C1 segment of cervical spinal cord (tissue), 14 donors: Measurements from ENCODE around the gene CYSRT1.

Source experiments
- DNase-seq, 14 donors: peaks; one replicate each; lab custom pipeline; 2025; lab: John Stamatoyannopoulos, UW

Gene CYSRT1, protein sequence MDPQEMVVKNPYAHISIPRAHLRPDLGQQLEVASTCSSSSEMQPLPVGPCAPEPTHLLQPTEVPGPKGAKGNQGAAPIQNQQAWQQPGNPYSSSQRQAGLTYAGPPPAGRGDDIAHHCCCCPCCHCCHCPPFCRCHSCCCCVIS

DNA sequence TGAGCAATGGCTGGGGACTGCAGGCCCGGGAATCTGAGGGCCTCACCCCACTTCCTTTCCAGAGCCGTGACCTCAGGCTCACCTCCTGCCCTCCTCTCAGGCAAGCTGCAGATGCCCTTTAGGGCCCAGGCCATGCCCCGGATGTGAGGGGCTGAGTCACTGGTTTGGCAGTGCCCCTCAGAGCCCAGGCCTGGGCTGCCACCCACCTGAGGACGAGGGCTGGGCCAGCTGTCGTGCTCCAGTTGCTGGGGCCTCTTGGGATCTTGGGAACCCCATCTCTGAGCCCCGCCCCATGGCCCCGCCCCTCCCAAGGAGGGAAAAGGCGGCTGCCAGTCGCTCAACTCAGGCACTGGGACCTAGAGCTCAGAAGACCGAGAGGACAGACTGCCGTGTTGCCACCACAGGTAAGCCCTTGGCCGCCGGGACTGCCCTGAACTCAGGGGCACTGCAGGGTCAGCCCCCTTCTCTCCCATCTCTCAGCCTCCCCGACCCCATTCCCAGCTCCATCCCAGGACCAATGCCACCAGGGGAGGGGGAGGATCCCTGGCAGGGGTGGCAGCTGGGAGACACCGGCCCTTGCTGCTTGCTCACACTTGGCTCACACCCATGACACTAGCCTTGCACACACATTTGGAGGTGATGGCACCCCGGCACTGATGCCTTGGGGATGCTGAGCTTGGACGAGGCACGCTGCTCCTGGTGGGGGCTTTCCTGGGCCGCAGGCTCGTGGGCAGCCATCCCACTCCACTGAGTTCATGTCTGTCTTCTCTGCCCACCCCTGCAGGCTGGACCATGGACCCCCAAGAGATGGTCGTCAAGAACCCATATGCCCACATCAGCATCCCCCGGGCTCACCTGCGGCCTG lies at the start of gene CYSRT1:
TSS of gene CYSRT1 (plus strand) at position 345 of the 865 bp plus-strand sequence. CDS start at position 793, 448 bp downstream.
- DNase-seq: no peak

DNA sequence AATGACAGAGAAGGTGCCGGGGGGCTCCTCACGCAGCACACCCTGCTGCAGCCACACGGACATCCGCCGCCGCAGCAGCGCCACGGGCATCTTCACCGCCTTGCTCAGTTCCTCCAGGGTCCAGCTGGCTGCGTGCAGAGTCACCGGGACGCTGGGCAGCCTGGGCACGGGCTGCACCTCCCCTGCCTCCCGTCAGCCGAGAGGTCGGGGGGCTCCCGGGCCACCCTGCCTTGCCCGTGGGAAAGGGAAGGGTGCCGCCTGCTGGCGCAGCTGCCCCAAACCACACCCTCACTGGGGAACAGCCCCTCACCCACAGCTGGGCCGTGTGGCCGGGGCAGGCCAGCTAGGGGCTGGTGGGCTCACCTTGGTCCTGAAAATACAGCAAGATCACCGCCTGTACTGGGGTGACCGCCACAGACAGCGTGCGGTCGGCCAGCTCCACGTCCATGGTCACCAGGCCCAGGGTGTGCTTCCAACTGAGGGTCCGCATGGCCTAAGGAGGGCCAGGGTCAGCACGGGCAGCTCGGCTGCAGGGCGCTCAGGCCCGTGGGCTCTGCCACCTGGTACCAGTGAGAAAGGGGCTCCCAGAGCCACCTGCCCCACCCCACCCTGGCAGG lies 49.5 kb upstream of the CYSRT1 start:
- DNase-seq: no peak

DNA sequence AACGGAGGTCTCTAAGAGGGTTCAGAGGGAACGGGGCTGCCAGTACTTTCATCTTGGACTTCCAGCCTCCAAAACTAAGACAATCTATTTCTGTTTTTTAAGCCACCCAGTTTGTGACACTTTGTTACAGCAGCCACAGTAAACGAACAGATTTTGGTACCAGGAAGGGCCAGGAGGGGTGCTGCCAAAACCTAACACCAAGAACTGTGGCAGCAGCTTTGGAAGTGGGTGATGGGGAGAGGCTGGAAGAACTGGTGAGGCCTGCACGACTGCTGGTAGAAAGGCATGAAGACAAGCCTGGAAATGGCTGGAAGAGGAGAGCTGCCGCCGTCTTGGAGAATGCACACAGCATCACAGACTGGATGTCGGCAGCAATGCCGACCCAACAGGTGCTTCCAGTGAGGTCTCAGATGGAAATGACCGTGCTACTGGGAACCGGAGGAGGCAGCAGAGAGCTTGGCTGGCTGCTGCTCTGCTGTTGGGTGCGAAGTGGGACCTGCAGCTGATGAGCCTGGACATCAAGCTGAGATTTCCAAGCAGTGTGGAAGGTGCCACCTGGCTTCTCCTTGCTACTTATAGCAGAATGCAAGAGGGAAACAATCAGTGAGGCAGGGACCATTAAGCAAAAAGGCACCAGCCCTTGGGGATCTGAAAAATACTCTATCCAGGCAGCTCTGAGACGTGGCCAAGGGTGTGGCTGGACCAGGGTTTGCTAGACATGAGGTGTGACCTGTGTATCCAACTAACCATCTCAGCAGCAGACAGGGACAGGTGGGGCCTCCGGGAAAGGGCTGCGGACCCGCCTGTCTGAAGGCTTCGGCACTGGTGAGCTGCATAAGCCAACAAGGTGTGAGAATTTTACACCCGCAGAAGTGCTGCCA lies 48.4 kb upstream of the CYSRT1 start:
- DNase-seq: peak in 1 of 14 donors; percentile 66

DNA sequence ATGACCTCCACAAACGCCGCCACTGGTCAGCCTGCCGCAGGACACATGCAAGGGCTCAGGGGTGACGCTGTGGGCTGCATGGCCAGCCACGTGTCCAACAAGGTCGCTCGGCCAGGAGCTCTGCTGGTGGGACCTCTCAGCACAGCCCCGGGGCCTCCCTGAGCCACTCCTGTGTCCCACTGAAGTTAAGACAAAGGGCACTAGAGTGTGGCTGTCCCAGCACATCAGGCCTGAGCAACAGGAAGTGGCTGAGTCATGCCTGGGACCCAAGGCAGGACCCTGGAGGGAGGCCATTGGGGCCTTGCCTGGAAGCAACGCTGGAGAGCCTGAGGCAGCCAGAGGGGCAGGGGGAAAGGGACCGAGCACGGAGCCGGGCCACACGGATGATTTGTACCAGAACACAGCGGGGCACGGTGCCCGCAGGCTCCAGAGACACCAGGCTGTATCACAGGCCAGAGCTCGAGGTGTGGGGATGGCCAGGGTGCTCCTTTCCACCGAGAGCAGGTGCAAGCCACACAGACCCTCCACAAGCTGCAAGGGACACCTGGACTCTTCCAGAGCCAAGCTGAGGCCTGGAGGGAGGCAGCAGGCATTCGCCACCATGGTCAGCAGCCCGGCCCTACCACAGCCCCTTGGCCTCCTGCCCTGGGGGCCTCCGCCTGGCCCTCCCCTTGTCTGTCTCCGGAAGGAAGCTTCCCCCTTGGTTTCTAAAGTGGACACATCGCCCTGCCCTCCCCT lies 46.6 kb upstream of the CYSRT1 start:
- DNase-seq: no peak

DNA sequence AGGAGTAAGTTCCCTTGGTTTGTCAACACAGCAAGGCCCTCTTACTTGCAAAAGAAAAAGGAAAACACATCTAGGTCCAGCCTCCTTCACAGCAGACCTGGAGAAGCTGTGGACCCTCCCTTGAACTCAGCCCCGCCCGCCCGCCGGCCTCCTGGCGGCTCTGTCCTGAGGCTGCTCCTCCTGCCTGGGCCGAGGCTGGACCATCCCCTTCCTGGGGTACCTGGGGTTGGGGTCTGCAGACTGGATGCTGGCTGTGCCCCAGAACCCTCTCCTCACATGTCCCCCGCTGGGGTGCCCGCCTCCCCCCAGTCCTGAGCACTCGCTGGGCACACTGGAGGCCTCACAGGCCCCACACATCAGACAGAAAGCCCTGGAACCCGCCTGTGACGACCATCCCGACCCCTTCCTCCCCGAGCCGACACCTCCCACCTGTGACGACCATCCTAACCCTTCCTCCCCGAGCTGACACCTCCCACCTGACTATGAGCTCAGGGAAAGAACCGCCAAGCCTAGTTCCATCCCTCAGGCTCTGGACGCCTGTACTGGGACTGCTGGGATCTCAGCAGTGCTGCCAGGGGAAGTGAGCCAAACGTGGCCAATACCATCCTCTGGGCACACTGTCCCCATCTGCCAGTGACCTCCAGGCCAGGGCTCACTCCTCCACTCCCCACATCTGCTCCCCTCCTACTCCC lies 45.9 kb upstream of the CYSRT1 start:
- DNase-seq: no peak

DNA sequence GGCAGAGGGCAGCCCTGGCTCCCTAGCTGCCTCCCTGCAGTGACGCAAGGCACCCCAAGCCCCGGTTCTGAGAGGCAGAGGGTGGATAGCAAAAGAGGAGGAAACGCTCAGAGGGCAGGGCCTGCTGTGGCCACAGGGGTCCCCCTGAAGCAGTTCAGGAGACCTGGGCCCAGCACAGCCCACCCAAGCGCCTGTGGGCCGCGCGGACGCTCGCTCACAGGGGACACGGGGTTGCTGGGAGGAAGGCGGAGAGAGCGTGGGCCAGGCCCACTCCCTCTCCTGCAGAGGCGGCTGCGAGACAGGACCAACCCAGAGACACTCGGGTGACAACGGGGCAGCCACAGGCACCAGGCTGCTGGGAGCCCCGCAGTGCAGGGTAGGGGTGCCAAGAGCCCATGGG lies 45.2 kb upstream of the CYSRT1 start:
- no peak for DNase-seq

DNA sequence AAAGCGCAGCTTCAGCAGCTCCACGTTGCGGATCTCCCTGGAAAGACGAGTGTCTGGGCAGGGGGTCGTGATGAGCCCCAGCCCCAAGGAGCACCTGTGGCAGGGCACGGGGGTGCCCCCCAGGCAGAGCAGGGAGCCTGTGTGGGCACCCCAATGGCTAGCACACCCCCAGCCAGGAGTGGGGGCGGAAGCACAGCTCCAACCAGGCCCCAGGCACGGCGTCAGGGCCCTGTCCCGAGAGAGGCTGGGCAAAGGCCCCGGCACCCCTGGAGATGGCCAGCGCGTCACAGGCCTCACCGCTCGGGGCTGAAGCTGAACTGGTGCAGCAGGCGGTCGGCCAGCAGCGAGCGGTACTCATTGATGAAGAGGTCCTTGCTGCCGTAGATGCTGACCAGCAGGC lies 44.5 kb upstream of the CYSRT1 start:
- DNase-seq: no peak

DNA sequence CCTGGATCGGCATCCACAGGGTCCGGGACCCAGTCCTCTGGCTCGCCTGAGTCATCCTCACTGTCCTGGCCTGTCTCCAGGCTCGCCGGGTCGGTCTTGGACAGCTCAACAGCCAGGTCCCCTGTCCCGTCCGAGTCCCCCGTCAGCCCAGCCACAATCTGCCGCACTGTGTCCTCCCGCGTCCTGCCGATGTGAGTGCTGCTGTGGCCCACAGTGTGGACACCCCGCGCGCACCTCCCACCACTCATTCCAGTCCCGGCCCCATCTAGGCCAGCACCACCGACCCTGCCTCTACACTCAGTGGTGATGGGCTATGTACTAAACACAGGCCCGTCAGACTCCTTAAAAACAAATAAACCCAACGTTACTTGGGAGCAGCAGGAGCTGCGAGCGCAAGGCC lies 43.3 kb upstream of the CYSRT1 start:
- no peak for DNase-seq

DNA sequence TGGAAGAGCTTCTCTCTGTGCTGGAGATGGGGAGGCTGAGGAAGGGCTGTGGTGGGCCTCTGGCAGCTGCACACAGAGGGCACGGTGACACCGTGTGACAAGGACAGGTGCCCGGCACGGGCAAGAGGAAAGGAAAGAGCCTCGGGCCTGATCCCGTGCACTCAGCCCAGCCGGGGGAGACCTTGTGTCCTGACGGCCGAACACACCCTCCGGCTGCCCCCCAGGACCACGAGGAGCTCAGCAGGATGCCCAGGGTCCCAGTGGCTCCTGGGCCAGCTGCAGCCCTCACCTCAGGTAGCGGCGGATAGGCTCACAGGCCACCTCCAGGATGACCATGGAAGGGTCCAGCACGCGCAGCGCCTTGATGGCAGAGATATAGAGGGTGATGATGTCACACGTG lies 42.1 kb upstream of the CYSRT1 start:
- no peak for DNase-seq

DNA sequence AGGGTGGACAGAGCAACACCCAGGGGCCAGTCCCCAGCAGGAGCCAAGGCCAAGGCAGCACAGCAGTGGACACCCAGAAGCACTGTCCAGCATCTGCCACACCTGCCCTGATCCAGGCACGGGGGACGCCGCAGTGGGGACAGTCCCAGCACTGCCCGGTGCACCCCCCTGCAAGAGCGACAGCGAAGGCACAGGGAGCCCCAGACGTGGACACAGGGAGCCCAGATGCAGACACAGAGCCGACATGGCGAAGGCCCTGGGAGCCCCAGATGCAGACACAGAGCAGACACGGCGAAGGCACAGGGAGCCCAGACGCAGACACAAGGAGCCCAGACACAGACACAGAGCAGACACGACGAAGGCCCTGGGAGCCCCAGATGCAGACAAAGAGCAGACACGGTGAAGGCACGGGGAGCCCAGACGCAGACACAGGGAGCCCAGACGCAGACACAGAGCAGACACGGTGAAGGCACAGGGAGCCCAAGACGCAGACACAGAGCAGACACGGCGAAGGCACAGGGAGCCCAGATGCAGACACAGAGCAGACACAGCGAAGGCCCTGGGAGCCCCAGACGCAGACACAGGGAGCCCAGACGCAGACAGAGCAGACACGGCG lies 40.9 kb upstream of the CYSRT1 start:
- DNase-seq: no peak

DNA sequence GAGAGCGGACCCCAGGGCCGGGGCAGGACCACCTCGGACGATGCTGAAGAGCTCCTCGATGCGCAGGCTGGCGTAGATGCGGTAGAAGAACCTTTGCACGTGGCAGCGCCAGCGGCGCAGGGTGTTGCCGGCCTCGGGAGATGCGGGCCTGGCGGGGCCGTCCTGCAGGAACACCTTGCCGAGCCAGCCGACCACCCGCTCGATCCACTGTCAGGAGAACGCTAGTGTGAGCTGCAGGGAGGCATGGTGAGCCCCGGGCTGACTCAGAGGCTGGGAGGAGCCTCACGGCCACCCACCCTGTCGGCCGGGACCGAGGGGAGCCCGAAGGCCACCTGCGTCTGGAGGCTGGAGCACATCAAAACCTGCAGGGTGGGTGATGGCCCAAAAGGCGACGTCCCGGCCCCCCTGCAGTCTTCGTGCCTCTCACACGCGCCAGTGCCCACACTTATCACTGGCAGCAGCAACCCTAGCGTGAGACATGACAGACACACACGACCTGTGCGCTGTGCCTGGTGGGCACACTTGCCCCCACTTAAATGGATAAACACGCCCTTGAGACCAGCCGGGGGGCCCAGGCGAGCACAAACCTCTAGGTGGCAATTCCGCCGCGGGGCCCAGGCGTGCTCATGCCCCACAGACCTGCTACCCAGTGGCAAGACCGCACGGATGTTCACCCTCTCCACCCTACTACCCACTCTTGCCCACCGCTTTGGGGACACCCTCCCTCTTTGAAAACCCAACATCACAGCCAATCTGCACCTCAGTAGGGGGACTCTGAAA lies 39.9 kb upstream of the CYSRT1 start:
- no peak for DNase-seq

DNA sequence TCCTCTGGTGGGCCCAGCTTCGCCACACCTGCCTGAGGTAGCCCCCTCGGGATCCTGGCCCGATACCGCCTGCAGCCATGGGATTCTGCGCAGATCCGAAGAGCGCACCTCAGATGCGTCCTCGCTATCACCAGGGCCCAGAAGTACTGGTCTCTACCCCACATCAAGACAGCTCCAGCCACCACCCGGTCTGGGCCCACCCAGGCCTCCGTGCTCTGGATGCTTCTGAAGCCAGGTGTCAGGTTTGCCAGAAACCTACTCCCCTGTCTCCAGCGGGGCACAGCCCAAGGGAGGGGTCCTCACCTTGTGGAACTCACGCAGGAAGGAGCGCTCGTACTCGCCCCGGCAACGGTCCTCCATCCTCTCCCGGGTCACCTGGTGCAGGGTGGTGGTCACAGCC lies 39.1 kb upstream of the CYSRT1 start:
- DNase-seq: no peak

DNA sequence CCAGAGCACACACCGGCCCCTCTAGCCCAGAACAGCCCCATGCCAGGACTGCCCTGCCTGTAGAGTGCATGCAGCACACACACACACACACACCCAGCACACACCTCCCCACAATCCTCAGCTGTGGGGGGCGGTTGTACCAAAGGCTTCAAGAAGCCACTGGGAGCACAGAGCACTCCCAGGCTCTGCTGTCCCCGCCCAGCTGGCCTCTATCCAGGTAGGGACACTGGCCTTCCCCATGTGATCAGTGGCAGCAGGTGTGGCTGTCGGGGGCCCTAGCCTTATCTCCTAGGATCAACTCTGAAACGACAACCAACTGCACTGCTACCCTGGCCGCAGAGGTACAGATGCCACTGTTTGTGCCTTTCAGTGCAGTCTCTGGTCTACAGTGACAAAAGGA lies 38.6 kb upstream of the CYSRT1 start:
- no peak for DNase-seq

DNA sequence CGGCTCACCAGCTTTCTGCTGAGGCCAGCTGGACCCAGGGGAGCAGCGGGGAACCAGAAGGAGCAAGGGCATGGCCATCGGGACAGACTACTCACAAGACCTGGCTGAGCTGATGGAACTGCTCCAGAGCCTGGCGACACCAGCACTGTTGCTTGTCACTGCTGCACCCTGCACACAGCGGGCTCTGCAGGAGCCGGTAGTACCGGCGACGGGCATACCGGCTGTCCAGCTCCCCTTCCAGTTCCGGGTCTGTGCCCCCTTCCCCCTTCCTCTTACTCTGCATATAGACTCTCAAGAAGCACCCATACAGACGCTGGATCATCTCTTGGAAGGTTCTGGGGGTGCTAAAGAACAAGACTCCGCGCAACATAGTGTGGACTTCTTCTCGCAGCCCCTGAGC lies 37.6 kb upstream of the CYSRT1 start:
- DNase-seq: no peak

DNA sequence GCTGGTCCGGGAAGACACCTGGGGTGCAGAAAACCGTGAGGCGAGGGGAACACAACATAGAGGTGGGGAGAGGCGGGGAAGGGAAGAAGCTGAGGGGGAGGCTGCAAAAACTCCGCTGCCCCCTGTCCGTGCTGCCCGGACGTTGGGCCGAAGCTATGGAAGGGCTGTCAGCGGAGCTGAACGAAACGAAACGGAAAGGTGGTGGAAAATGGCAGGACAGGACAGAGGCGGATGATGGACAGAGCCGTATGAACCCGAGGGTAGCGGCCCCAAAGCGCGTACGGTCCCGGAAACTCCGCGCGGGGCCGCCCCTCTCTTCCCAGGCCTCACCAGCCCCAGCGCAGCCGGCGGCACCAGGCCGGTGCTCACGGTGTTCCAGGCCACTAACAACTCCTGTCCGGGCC lies 36.9 kb upstream of the CYSRT1 start:
- peak in 1 of 14 donors; percentile 43 for DNase-seq

DNA sequence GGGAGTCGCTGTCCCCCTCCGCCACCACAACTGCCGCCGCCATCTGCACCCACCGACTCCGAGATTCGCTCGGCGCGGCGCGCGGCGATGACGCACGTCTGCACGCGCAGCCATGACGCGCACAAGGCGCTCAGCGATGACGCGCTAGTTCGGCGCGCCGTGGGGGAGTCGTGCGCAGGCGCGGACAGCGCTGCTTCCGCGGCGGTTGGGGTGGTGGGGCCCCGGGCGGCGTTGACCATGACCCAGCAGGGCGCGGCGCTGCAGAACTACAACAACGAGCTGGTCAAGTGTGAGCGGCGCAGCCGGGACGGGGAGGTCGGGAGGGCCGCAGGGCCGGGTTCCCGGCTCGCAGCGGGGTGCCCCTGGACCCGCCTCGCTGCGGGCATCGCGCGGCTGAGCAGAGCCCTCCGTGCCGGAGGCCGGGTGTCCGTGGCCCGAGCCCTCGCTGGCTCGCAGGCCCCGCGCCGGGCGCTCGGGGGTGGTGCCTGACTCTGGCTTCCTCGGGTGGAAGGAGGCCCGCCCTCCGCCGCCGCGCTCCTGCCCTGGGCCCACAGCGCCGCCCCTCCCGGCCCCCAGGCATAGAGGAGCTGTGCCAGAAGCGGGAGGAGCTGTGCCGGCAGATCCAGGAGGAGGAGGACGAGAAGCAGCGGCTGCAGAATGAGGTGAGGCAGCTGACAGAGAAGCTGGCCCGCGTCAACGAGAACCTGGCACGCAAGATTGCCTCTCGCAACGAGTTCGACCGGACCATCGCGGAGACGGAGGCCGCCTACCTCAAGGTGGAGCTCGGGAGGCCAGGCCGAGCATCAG lies 36.3 kb upstream of the CYSRT1 start, which contains the start of the genes ANAPC2 and SSNA1:
TSS of gene ANAPC2 (minus strand) at position 71 of the 807 bp plus-strand sequence. CDS start at position 43, 28 bp downstream.
TSS of gene SSNA1 (plus strand) at position 187 of the 807 bp plus-strand sequence. CDS start at position 238, 51 bp downstream.
- peak; percentile 65 to 97 (median 91) for DNase-seq

DNA sequence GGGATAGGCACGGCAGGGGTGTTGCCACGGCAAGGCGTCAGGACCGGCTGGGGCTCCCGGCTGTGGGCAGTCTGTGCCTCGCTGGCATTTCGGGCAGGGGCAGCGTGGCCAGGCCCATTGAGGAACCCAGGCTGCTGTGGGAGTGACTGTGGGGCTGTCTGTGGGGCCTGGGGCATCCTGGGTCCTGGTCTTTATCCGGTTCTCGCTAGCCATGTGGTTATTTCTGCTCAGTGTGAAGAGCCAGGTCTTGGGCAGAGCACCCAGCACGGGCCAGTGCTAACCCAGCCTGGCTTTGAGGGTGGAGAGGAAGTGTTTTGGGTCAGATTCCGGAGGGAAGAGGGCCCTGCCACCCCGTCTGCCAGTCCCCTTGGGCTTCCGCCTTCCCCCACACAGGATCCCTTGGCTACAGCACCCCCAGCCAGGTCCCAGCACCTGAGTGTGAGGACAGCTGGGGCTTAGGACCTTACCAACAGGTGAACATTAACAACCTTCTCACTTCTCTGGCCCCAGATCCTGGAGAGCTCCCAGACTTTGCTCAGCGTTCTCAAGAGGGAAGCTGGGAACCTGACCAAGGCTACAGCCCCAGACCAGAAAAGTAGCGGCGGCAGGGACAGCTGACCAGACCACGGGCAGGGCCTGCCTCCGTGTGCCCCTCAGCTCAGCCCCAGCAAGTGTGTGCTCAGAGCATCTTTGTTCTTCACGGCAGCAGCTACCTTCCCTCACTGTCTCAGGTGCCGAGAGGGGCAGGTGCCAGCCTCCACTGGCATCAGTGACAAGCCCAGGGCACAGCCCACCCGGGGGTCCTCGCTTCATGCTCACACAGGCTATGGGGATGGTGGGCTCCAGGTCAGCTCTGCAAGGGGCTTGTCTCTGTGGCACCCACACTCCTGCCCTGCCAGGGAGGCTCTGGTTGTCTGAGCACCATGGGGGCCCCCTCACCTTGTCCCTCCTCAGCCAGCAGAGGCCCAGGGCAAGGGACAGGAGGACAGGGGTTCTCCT lies 35.4 kb upstream of the CYSRT1 start:
- DNase-seq: no peak
